OCI-LY3 (cell line): ENCODE measurements around the gene CGREF1.

Source experiments
- CTCF ChIP-seq: fragments of 200-600, 300-600 bp; sonication (generic); IDR thresholded peaks from 2 replicates; pipeline ENCODE4 v1.5.1; 2014; ENCODE audit warnings: antibody characterized with exemption, low read length, low read depth
- EZH2phosphoT487 ChIP-seq: fragments of 200-600 bp; shearing (Covaris generic); IDR thresholded peaks from 2 replicates; pipeline ENCODE4 v1.6.1; 2018; ENCODE audit warnings: antibody characterized with exemption, mixed run types, low read depth

GRCh38 chr2:27053776-27054175 is 65.2 kb downstream of the CGREF1 start:
- no peak for TF ChIP-seq EZH2phosphoT487
- no peak for TF ChIP-seq CTCF
